ENCODE data around the gene POLG2.
A peak's percentile ranks its signal among the peaks of the same experiment; 100 is the strongest.

Gene POLG2

GRCh38 chr17:64535357-64535756 lies 38.5 kb upstream of the POLG2 start:
- no peak for TF ChIP-seq CTCF (IDR thresholded peaks at IDR 0.05; ENCODE audit: insufficient read depth, low read depth, low read length, missing control alignments)
- H3K4me3 ChIP-seq (ENCODE audit: low read depth, low read length): no peak overlapping the region
- no peak for DNase-seq (ENCODE audit: low read depth)

- no peak overlapping the region for H3K4me3 ChIP-seq (ENCODE audit: low read depth, low read length)
- TF ChIP-seq CTCF (IDR thresholded peaks at IDR 0.05; ENCODE audit: insufficient read depth, low read depth, low read length, missing control alignments): peak; percentile 11
- peak; percentile 3 for DNase-seq (ENCODE audit: low read depth)
Measured at GRCh38 chr17:64534187-64534586, 37.3 kb upstream of the POLG2 start.

GRCh38 chr17:64533784-64534183 lies 36.9 kb upstream of the POLG2 start:
- no peak for DNase-seq (ENCODE audit: low read depth)
- no peak overlapping the region for H3K4me3 ChIP-seq (ENCODE audit: low read depth, low read length)
- TF ChIP-seq CTCF (IDR thresholded peaks at IDR 0.05; ENCODE audit: insufficient read depth, low read depth, low read length, missing control alignments): no peak

GRCh38 chr17:64532409-64532808 lies 35.6 kb upstream of the POLG2 start:
- DNase-seq (ENCODE audit: low read depth): no peak
- no peak overlapping the region for H3K4me3 ChIP-seq (ENCODE audit: low read depth, low read length)
- no peak for TF ChIP-seq CTCF (IDR thresholded peaks at IDR 0.05; ENCODE audit: insufficient read depth, low read depth, low read length, missing control alignments)

- no peak for TF ChIP-seq CTCF (IDR thresholded peaks at IDR 0.05; ENCODE audit: insufficient read depth, low read depth, low read length, missing control alignments)
- DNase-seq (ENCODE audit: low read depth): no peak
- H3K4me3 ChIP-seq (ENCODE audit: low read depth, low read length): no peak overlapping the region
Measured at GRCh38 chr17:64531955-64532371, 35.1 kb upstream of the POLG2 start.

- DNase-seq (ENCODE audit: low read depth): no peak
- TF ChIP-seq CTCF (IDR thresholded peaks at IDR 0.05; ENCODE audit: insufficient read depth, low read depth, low read length, missing control alignments): no peak
Measured at GRCh38 chr17:64529221-64529620, 32.4 kb upstream of the POLG2 start.

GRCh38 chr17:64527914-64528313 lies 31.1 kb upstream of the POLG2 start:
- TF ChIP-seq CTCF (IDR thresholded peaks at IDR 0.05; ENCODE audit: insufficient read depth, low read depth, low read length, missing control alignments): no peak
- no peak for DNase-seq (ENCODE audit: low read depth)
- H3K4me3 ChIP-seq (ENCODE audit: low read depth, low read length): no peak overlapping the region

More at GRCh38 chr17:64529221-64529620, 32.4 kb upstream of the POLG2 start:
- no peak overlapping the region for H3K4me3 ChIP-seq (ENCODE audit: low read depth, low read length)

Measured in GM12865 (cell line).